ENCODE data around the gene ADARB2.

The ADARB2 gene

GRCh38 chr10:1432161-1432560 lies 305.2 kb downstream of the ADARB2 start:
- TF ChIP-seq TAF1 (IDR thresholded peaks at IDR 0.05; ENCODE audit: borderline replicate concordance, insufficient read depth, low read length), result no peak
- no peak for TF ChIP-seq FOXP2 (optimal IDR thresholded peaks at IDR 0.05; ENCODE audit: borderline replicate concordance, extremely low read depth, extremely low read length, insufficient read depth)
- no peak for TF ChIP-seq REST (IDR thresholded peaks at IDR 0.05; ENCODE audit: insufficient read depth in 1 of 2, low read depth in 2 of 2, low read length in 2 of 2)
- TF ChIP-seq POLR2AphosphoS5 (IDR thresholded peaks at IDR 0.05; ENCODE audit: low read depth, low read length), result no peak
- no peak for TF ChIP-seq SIN3A (IDR thresholded peaks at IDR 0.05; ENCODE audit: borderline replicate concordance, insufficient read depth, low read length)

DNA sequence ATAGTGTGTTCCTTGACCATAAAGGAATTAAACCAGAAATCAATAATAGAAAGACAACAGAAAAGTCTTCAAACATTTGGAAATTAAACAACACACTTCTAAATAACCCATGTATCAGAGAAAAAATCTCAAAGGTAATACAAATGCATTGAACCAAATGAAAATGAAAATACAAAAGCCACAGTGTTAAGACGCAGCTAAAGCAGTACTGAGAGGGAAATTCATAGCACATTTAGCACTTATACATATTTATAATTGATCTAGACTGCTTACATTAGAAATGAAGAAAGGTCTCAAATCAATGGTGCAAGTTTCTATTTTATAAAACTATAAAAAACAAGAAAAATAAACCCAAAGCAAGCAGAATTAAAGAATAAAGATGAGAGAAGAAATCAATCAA lies 306.1 kb downstream of the ADARB2 start:
- TF ChIP-seq FOXP2 (optimal IDR thresholded peaks at IDR 0.05; ENCODE audit: borderline replicate concordance, extremely low read depth, extremely low read length, insufficient read depth) (no peak), REST (IDR thresholded peaks at IDR 0.05; ENCODE audit: insufficient read depth in 1 of 2, low read depth in 2 of 2, low read length in 2 of 2) (no peak), POLR2AphosphoS5 (IDR thresholded peaks at IDR 0.05; ENCODE audit: low read depth, low read length) (no peak), TAF1 (IDR thresholded peaks at IDR 0.05; ENCODE audit: borderline replicate concordance, insufficient read depth, low read length) (no peak), SIN3A (IDR thresholded peaks at IDR 0.05; ENCODE audit: borderline replicate concordance, insufficient read depth, low read length) (no peak)

DNA sequence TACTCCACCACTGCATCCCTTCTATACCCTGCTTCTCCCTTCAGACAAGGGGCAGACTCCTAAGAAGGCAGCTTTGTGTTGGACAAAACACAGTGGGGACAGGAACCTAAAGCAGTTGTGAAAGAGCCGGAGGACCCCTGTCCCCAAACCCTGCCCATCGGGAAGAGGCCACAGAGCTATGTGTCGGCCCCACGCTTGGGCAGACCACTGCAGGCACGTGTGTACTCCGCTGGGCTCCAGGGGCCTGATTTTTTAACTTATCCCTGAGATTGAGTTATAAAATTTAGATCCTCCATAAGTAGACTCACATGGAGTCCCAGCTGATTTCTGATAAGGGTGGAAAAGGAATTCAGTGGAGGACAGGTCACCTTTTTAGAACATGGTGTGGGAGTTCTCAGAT lies 310.5 kb downstream of the ADARB2 start:
- no peak for TF ChIP-seq TAF1 (IDR thresholded peaks at IDR 0.05; ENCODE audit: borderline replicate concordance, insufficient read depth, low read length)
- TF ChIP-seq REST (IDR thresholded peaks at IDR 0.05; ENCODE audit: insufficient read depth in 1 of 2, low read depth in 2 of 2, low read length in 2 of 2), result no peak
- no peak for TF ChIP-seq FOXP2 (optimal IDR thresholded peaks at IDR 0.05; ENCODE audit: borderline replicate concordance, extremely low read depth, extremely low read length, insufficient read depth)
- no peak for TF ChIP-seq SIN3A (IDR thresholded peaks at IDR 0.05; ENCODE audit: borderline replicate concordance, insufficient read depth, low read length)
- TF ChIP-seq POLR2AphosphoS5 (IDR thresholded peaks at IDR 0.05; ENCODE audit: low read depth, low read length), result no peak

DNA sequence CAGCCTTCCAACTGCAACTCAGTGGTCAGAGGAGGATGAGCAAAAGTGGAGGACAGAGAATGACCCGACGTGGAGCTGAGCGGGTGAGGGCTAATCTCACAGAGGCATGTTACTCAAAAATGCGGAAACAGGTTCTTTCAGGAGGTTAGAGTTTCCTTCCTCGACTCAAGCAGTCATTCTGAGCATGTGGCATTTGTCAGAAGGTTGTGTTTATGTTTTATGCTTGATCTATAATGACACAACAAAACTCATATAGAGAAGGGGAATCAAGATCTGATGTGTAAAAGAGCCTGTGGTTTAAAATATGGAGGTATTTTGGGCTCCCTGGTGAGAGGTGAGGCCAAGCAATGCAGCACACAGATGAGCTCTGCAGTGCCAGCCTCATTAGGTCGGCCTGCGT lies 311.4 kb downstream of the ADARB2 start:
- no peak for TF ChIP-seq SIN3A (IDR thresholded peaks at IDR 0.05; ENCODE audit: borderline replicate concordance, insufficient read depth, low read length)
- no peak for TF ChIP-seq POLR2AphosphoS5 (IDR thresholded peaks at IDR 0.05; ENCODE audit: low read depth, low read length)
- TF ChIP-seq REST (IDR thresholded peaks at IDR 0.05; ENCODE audit: insufficient read depth in 1 of 2, low read depth in 2 of 2, low read length in 2 of 2), result no peak
- TF ChIP-seq FOXP2 (optimal IDR thresholded peaks at IDR 0.05; ENCODE audit: borderline replicate concordance, extremely low read depth, extremely low read length, insufficient read depth), result no peak
- TF ChIP-seq TAF1 (IDR thresholded peaks at IDR 0.05; ENCODE audit: borderline replicate concordance, insufficient read depth, low read length), result no peak

GRCh38 chr10:1424648-1425047 lies 312.7 kb downstream of the ADARB2 start:
- TF ChIP-seq FOXP2 (optimal IDR thresholded peaks at IDR 0.05; ENCODE audit: borderline replicate concordance, extremely low read depth, extremely low read length, insufficient read depth) (no peak), POLR2AphosphoS5 (IDR thresholded peaks at IDR 0.05; ENCODE audit: low read depth, low read length) (no peak), SIN3A (IDR thresholded peaks at IDR 0.05; ENCODE audit: borderline replicate concordance, insufficient read depth, low read length) (no peak), REST (IDR thresholded peaks at IDR 0.05; ENCODE audit: insufficient read depth in 1 of 2, low read depth in 2 of 2, low read length in 2 of 2) (no peak), TAF1 (IDR thresholded peaks at IDR 0.05; ENCODE audit: borderline replicate concordance, insufficient read depth, low read length) (no peak)
